Psoas muscle (tissue), 8 donors: Measurements from ENCODE around the gene ABCC12. TPM values are rescaled to one million over a fixed set of nuclear protein-coding genes. Genes with fewer than 3 reads are reported as not detected.
"Not testable (repeated sequence)": the region's sequence is repeated elsewhere in the genome, so short reads cannot be mapped to it uniquely, and the experiment has no call there.

Experiments
- ATAC-seq, 4 donors: fragments of 200-7000 bp; cut with Tn5 transposase; one replicate each; pipeline ENCODE4 v1.9.1; 2020; ENCODE audit warnings: moderate library complexity in 3 of 4, mild to moderate bottlenecking in 2 of 4
- DNase-seq, 2 donors: peaks; one replicate each; pipeline ENCODE4 v3.0.0-alpha.2; 2020
- H3K27ac ChIP-seq: fragments of 200-600 bp; one replicate; pipeline ENCODE4 v1.8.0; 2022
- H3K27me3 ChIP-seq, 3 donors: fragments of 200-600 bp in 1 of 3; one replicate each; pipeline versions ENCODE4 v1.6.1 to v1.8.0; 2013 to 2022; ENCODE audit warnings: low read length in 2 of 3, mild to moderate bottlenecking in 2 of 3, moderate library complexity in 1 of 3; ENCODE audit not compliant: insufficient read depth in 3 of 3
- H3K36me3 ChIP-seq, 2 donors: fragments of 200-600 bp in 1 of 2; one replicate each; pipeline versions ENCODE4 v1.6.1 to v1.8.0; 2013 to 2022; ENCODE audit warnings: low read depth in 1 of 2, mild to moderate bottlenecking in 1 of 2, moderate library complexity in 1 of 2; ENCODE audit not compliant: insufficient read depth in 1 of 2
- H3K4me1 ChIP-seq: fragments of 200-600 bp; one replicate; pipeline ENCODE4 v1.8.0; 2022
- H3K4me3 ChIP-seq: fragments of 200-600 bp; one replicate; pipeline ENCODE4 v1.8.0; 2022; ENCODE audit warnings: mild to moderate bottlenecking
- H3K9me3 ChIP-seq: fragments of 200-600 bp; one replicate; pipeline ENCODE4 v1.8.0; 2022
- WGBS, 3 donors: extraction: QIAGEN DNeasy Blood & Tissue Kit; methylation state at CpG; one replicate each; pipeline versions ENCODE4 v1.1.6 to v1.1.7; 2013; 5-methylcytosine and 5-hydroxymethylcytosine counted together
- intact Hi-C, 2 donors: fragments of 100-400 bp; cut with DNase I; formaldehyde crosslinking; loops; one replicate each; pipeline versions ENCODE4 v1.11.0 to v1.14.2; 2022
- polyA plus RNA-seq, 3 donors: library from polyadenylated mRNA; stranded (reverse); fragments of 200-250 nt; gene quantifications; one replicate each; pipeline ENCODE4 v1.2.3, GENCODE V29; 2013
- total RNA-seq, 4 donors: library from RNA; stranded (reverse); fragmentation: NEBNext Ultra II Directional in 2 of 4; extraction: Animal tissue kit (Norgen Biotek cat#: 25700) in 2 of 4; gene quantifications; one replicate each; pipeline versions ENCODE4 v1.2.1 to v1.2.4, GENCODE V29; 2021 to 2023
- TF ChIP-seq, protein P1 (sequence below): fragments of 200-600 bp; IDR thresholded peaks from one replicate; pipeline ENCODE4 v1.8.0; 2022; ENCODE audit warnings: antibody characterized with exemption
- donor health status: healthy with polysubstance abuse.
- donor health status: DM: no; HTN: no; CAD: no; lungs with moderate emphysema.
- donor health status: Bipolar disorder and iron deficiency.
- donor health status: healthy.
- donor health status: DM: yes; HTN: yes; CAD: no.
- donor health status: DM: no; HTN: no; CAD: no.
- donor health status: DM: no; HTN: no; CAD: no.
- donor health status: DM: yes; HTN: yes; CAD: no.

Gene ABCC12
- total and polyA plus RNA-seq, 7 donors, result 0.07 to 0.94 (median 0.34) TPM

- H3K4me1 ChIP-seq, result no peaks in the 10 kb centered on the region
- H3K36me3 ChIP-seq, result no peaks in the 10 kb centered on the region
- DNase-seq (no peak), ATAC-seq (no peak)
- H3K27me3 ChIP-seq, result no peaks in the 10 kb centered on the region
- no peak overlapping the region for H3K4me3 ChIP-seq
- TF ChIP-seq, protein P1, sequence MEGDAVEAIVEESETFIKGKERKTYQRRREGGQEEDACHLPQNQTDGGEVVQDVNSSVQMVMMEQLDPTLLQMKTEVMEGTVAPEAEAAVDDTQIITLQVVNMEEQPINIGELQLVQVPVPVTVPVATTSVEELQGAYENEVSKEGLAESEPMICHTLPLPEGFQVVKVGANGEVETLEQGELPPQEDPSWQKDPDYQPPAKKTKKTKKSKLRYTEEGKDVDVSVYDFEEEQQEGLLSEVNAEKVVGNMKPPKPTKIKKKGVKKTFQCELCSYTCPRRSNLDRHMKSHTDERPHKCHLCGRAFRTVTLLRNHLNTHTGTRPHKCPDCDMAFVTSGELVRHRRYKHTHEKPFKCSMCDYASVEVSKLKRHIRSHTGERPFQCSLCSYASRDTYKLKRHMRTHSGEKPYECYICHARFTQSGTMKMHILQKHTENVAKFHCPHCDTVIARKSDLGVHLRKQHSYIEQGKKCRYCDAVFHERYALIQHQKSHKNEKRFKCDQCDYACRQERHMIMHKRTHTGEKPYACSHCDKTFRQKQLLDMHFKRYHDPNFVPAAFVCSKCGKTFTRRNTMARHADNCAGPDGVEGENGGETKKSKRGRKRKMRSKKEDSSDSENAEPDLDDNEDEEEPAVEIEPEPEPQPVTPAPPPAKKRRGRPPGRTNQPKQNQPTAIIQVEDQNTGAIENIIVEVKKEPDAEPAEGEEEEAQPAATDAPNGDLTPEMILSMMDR, result no peak
- WGBS, 3 donors, result 49 to 83% (median 60%) methylated on average over 1 of the region's 1 CpG
- no peak overlapping the region for H3K27ac ChIP-seq
- no peaks in the 10 kb centered on the region for H3K9me3 ChIP-seq
- intact Hi-C loops, result loop anchor here (5.0 to 10.0 kb wide), 2 partner anchors 1131 to 1233 kb away; no protein-coding TSS in a partner anchor
Observed at GRCh38 chr16:48168075-48168474, 12.3 kb upstream of the ABCC12 start.

- not testable (repeated sequence) for DNase-seq, H3K27ac ChIP-seq, H3K4me1 ChIP-seq, ATAC-seq, H3K4me3 ChIP-seq, H3K9me3 ChIP-seq, H3K36me3 ChIP-seq, H3K27me3 ChIP-seq
- WGBS, 3 donors, result 92 to 98% (median 93%) methylated on average over 5 of the region's 5 CpGs
- intact Hi-C loops, result loop anchor here (5.0 to 10.0 kb wide), 2 partner anchors 1129 to 1232 kb away; no protein-coding TSS in a partner anchor
Observed at GRCh38 chr16:48166617-48167016, 10.8 kb upstream of the ABCC12 start.

DNA sequence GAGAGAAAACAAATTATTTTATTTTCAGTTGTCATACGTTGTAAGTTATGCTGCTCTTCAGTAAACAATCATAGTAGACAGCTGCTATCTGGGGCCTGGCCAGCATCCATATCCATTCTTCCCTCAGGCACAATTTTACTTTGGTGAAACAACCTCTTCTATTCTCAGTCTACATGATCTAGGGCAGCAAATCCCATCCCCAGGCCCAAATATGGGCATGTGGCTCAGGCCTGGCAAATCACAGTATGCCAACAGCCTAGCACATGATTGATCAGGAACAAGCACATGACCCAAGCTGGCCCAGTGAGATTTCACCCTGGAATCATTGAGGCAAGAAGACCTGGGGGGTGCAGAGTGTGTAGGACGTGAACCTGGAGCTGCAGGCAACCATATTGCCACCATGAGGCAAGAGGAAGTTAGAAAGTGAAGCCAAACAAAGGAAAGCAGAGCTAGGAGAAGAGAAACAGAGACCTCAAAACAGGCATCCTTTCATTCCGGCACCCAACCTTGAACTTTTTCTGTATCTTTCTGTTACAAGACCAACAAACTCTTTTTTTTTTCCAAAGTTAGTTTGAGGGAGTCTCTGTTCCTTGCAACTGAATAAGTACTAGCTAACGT is 10.3 kb upstream of the ABCC12 start:
- Histone ChIP-seq H3K4me1 (no peaks in the 10 kb centered on the region), H3K4me3 (no peak overlapping the region), H3K9me3 (no peaks in the 10 kb centered on the region), H3K27me3 (no peaks in the 10 kb centered on the region), H3K36me3 (no peaks in the 10 kb centered on the region), H3K27ac (no peak overlapping the region)
- DNase-seq (no peak), ATAC-seq (no peak)
- 82 to 89% (median 86%) methylated on average over 4 of the region's 4 CpGs for WGBS, 3 donors
- TF ChIP-seq, protein P1, result no peak
- intact Hi-C loops, result loop anchor here (2.0 to 10.0 kb wide), 3 partner anchors 1129 to 1231 kb away; no protein-coding TSS in a partner anchor

DNA sequence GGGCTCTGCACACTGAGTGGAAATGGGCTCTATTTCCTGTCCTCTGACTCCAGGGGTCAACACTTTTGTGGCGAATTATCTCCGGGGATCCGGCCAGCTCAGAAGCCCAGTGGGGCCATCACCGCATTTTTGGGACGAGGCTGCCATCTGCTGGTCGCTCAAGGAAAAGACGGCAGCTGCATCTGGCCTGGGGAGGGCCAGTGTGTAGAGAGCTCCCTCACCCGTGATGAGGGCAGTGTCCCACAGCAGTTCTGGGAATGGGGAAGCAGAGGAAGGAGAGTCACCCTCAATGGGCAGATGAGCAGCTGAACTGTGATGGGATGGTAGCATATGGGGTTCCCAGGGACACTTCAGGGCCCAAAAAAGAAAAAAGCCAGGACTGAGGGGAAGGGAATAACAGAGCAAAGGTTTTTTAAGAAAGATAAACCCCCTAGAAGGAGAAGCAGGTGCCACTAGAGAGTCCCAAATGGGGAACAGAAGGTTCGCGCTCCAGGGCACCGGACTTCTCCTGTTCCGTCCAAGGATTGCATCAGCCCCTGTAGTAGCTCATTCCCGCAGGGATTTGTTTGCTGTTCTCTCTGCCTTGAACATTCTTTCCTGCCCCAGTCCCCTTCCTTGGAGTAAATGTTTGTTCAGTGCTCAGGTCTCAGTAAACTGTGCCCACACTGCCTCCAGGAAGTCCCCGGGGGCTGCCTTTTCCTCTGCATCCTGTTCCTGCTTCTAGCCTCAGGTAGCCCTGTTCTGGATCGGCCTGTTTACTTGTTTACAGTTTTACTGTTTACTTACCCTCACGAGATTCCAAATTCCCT is 9.3 kb upstream of the ABCC12 start:
- no peaks in the 10 kb centered on the region for H3K27me3 ChIP-seq
- no peaks in the 10 kb centered on the region for H3K9me3 ChIP-seq
- TF ChIP-seq, protein P1, result peak; percentile 89
- H3K4me1 ChIP-seq, result no peaks in the 10 kb centered on the region
- peak; percentile 74 to 88 for DNase-seq
- no peak overlapping the region for H3K27ac ChIP-seq
- no peak overlapping the region for H3K4me3 ChIP-seq
- no peaks in the 10 kb centered on the region for H3K36me3 ChIP-seq
- intact Hi-C loops, result loop anchor here (2.0 to 10.0 kb wide), 4 partner anchors 1023 to 1230 kb away; partner anchors contain the start of gene NETO2 (in 1 of the 2)
- peak; percentile 93 to 98 (median 94) for ATAC-seq
- 11 to 21% (median 12%) methylated on average over 16 of the region's 16 CpGs for WGBS, 3 donors

DNA sequence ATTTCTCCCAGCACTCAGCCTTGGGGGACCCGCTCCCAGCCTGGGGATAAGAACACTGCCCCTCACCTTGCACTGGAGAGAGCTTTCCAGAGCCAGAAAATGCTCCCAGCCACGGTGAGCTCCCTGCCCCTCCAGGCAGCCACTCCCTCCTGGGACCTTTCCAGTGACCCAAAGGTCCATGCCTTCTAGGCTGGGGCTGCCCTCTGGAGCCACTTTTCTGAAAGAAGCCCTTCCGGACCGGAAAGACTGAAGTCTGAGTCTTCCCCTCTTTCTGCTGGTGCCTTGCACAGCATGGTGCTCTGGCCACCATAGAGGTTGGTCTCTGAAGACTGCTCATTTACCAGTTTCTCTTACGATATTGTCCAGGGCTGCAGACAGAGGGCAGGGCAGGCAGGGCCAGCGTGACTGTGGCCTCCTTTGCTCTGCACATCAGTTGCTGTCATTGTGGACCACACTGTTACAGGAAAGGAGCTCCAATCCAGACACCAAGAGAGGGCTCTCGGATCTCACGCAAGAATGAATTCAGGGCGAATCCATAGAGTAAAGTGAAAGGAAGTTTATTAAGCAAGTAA is 7.1 kb upstream of the ABCC12 start:
- TF ChIP-seq, protein P1, result no peak
- Histone ChIP-seq H3K27ac (no peak overlapping the region), H3K4me1 (no peaks in the 10 kb centered on the region), H3K36me3 (no peaks in the 10 kb centered on the region), H3K4me3 (no peak overlapping the region), H3K27me3 (no peaks in the 10 kb centered on the region), H3K9me3 (no peaks in the 10 kb centered on the region)
- 76 to 83% (median 77%) methylated on average over 9 of the region's 9 CpGs for WGBS, 3 donors
- ATAC-seq (no peak), DNase-seq (no peak)
- intact Hi-C loops, result loop anchor here (5.0 to 10.0 kb wide), 2 partner anchors 1021 to 1228 kb away; partner anchors contain the start of gene NETO2 (in 1 of the 2)
